ENCODE data around the gene LTBP1. TPM values are rescaled to one million over a fixed set of nuclear protein-coding genes. Genes with fewer than 3 reads are reported as not detected.

The LTBP1 gene
- total RNA-seq, 2 donors from 2014 or later: 0.04 to 0.29 TPM

GRCh38 chr2:33392366-33392765 lies 445.6 kb downstream of the LTBP1 start:
- no peak overlapping the region for H3K27ac Mint-ChIP-seq

DNA sequence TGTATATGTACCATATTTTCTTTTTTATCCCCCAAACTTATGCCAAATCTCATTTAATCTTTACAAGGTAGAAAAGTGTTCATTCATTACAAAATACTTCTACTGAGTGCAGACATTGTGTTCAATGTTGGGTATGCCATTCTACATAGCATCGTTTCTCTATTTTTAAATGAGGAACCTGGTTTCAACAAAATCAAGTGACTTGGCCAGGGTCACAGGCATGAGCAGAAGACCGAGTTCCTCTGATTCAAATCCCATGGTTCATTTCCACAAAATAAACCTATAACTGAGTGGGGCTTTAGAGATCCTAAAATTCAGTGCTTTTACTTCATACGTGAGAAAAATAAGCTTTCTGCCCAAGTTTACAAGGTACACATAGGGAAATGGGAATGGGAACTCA lies 448.3 kb downstream of the LTBP1 start:
- Mint-ChIP-seq H3K27ac (no peak overlapping the region), H3K36me3 (ENCODE audit: low read depth) (no peaks in the 10 kb centered on the region), H3K9me3 (no peaks in the 10 kb centered on the region), H3K4me1 (no peaks in the 10 kb centered on the region), H3K27me3 (peaks cover 4% of the 10 kb centered on the region), H3K4me3 (no peak overlapping the region)
- no peak for ATAC-seq (replicated peaks)

More at GRCh38 chr2:33392366-33392765, 445.6 kb downstream of the LTBP1 start:
- H3K4me1 Mint-ChIP-seq: no peaks in the 10 kb centered on the region
- no peak for ATAC-seq (replicated peaks)
- H3K4me3 Mint-ChIP-seq: no peak overlapping the region
- H3K36me3 Mint-ChIP-seq (ENCODE audit: low read depth): no peaks in the 10 kb centered on the region
- H3K9me3 Mint-ChIP-seq: no peaks in the 10 kb centered on the region
- H3K27me3 Mint-ChIP-seq: peaks cover 9% of the 10 kb centered on the region

- H3K4me3 Mint-ChIP-seq: no peak overlapping the region
- ATAC-seq (replicated peaks): peak; percentile 21
- no peak overlapping the region for H3K27ac Mint-ChIP-seq
- H3K9me3 Mint-ChIP-seq: no peaks in the 10 kb centered on the region
- no peaks in the 10 kb centered on the region for H3K4me1 Mint-ChIP-seq
- H3K27me3 Mint-ChIP-seq: peaks cover 4% of the 10 kb centered on the region
- H3K36me3 Mint-ChIP-seq (ENCODE audit: low read depth): no peaks in the 10 kb centered on the region
Measured at GRCh38 chr2:33395655-33396249, 449.0 kb downstream of the LTBP1 start.

GRCh38 chr2:33404321-33404720 lies 457.6 kb downstream of the LTBP1 start:
- Mint-ChIP-seq H3K36me3 (ENCODE audit: low read depth) (no peaks in the 10 kb centered on the region), H3K4me3 (no peak overlapping the region), H3K27ac (no peak overlapping the region), H3K27me3 (peaks cover 3% of the 10 kb centered on the region), H3K9me3 (peaks cover 4% of the 10 kb centered on the region), H3K4me1 (no peaks in the 10 kb centered on the region)
- ATAC-seq (replicated peaks): no peak

GRCh38 chr2:33406622-33407021 lies 459.9 kb downstream of the LTBP1 start:
- Mint-ChIP-seq H3K9me3 (peaks cover 4% of the 10 kb centered on the region), H3K27me3 (peaks cover 3% of the 10 kb centered on the region), H3K27ac (no peak overlapping the region), H3K4me1 (no peaks in the 10 kb centered on the region), H3K4me3 (no peak overlapping the region), H3K36me3 (ENCODE audit: low read depth) (no peaks in the 10 kb centered on the region)
- ATAC-seq (replicated peaks): no peak

- Mint-ChIP-seq H3K27me3 (peaks cover 3% of the 10 kb centered on the region), H3K27ac (no peak overlapping the region), H3K4me1 (no peaks in the 10 kb centered on the region), H3K36me3 (ENCODE audit: low read depth) (no peaks in the 10 kb centered on the region), H3K9me3 (peaks cover 4% of the 10 kb centered on the region), H3K4me3 (no peak overlapping the region)
- ATAC-seq (replicated peaks): no peak
Measured at GRCh38 chr2:33408109-33408508, 461.4 kb downstream of the LTBP1 start.

DNA sequence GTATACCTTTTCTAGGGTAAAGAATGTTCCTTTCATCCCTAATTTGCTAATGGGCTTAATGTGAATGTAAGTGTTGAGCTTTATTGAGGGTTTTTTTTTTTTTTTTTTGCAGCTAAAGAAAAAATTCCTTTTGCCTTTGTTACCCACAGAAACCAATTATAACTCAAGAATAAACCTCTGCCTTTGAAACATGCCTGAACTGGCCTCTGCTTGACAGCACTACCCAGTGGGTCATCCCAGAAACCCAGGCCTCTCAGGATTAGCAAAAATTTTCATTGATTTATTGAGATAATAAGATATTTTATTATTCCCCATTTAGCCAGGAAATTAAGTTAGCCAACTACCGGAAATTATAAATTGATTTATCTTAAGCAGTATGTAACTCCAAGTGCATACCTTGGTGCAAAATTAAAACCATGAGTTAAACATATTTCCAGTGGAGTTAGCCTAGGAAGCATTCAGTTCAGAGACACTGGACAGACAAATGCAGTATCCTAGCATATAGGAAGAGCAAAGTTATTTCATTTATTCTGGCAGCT lies 462.7 kb downstream of the LTBP1 start:
- H3K27me3 Mint-ChIP-seq: peaks cover 8% of the 10 kb centered on the region
- no peak for ATAC-seq (replicated peaks)
- no peaks in the 10 kb centered on the region for H3K36me3 Mint-ChIP-seq (ENCODE audit: low read depth)
- no peak overlapping the region for H3K4me3 Mint-ChIP-seq
- H3K9me3 Mint-ChIP-seq: peaks cover 4% of the 10 kb centered on the region
- no peaks in the 10 kb centered on the region for H3K4me1 Mint-ChIP-seq
- H3K27ac Mint-ChIP-seq: no peak overlapping the region

GRCh38 chr2:33411765-33412164 lies 465.0 kb downstream of the LTBP1 start:
- Mint-ChIP-seq H3K4me3 (no peak overlapping the region), H3K9me3 (peaks cover 4% of the 10 kb centered on the region), H3K27me3 (peaks cover 9% of the 10 kb centered on the region), H3K27ac (no peak overlapping the region), H3K4me1 (no peaks in the 10 kb centered on the region), H3K36me3 (ENCODE audit: low read depth) (no peaks in the 10 kb centered on the region)
- ATAC-seq (replicated peaks): no peak

DNA sequence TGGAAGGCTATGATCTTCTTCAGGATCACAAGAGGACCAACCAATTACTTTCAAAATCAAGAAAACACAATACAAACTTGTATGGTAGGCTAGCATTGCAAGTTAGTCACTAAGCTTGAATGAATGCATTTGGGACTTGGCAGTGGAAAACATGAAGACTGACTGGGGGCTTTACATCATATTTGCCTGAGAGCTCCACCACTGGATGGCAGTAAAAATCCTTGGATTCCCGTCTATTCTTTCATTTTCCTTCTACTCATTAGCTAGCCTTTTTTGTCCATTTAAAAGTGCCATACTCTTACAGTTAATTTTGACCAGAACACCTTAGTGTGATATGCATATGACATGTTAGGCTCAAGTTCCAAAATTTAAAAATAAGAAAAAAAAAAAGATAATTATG lies 466.2 kb downstream of the LTBP1 start:
- Mint-ChIP-seq H3K27me3 (peaks cover 12% of the 10 kb centered on the region), H3K36me3 (ENCODE audit: low read depth) (no peaks in the 10 kb centered on the region), H3K9me3 (peaks cover 2% of the 10 kb centered on the region), H3K4me3 (no peak overlapping the region), H3K4me1 (no peaks in the 10 kb centered on the region), H3K27ac (no peak overlapping the region)
- ATAC-seq (replicated peaks): no peak

GRCh38 chr2:33419581-33420200 lies 472.9 kb downstream of the LTBP1 start:
- no peaks in the 10 kb centered on the region for H3K36me3 Mint-ChIP-seq (ENCODE audit: low read depth)
- no peaks in the 10 kb centered on the region for H3K9me3 Mint-ChIP-seq
- peaks cover 22% of the 10 kb centered on the region for H3K27me3 Mint-ChIP-seq
- no peak for ATAC-seq (replicated peaks)
- no peak overlapping the region for H3K4me3 Mint-ChIP-seq
- no peaks in the 10 kb centered on the region for H3K4me1 Mint-ChIP-seq
- H3K27ac Mint-ChIP-seq: no peak overlapping the region

- no peaks in the 10 kb centered on the region for H3K9me3 Mint-ChIP-seq
- H3K4me1 Mint-ChIP-seq: no peaks in the 10 kb centered on the region
- H3K36me3 Mint-ChIP-seq (ENCODE audit: low read depth): no peaks in the 10 kb centered on the region
- ATAC-seq (replicated peaks): no peak
- H3K27me3 Mint-ChIP-seq: peaks cover 22% of the 10 kb centered on the region
- H3K4me3 Mint-ChIP-seq: no peak overlapping the region
- no peak overlapping the region for H3K27ac Mint-ChIP-seq
Measured at GRCh38 chr2:33420726-33421125, 474.0 kb downstream of the LTBP1 start.

DNA sequence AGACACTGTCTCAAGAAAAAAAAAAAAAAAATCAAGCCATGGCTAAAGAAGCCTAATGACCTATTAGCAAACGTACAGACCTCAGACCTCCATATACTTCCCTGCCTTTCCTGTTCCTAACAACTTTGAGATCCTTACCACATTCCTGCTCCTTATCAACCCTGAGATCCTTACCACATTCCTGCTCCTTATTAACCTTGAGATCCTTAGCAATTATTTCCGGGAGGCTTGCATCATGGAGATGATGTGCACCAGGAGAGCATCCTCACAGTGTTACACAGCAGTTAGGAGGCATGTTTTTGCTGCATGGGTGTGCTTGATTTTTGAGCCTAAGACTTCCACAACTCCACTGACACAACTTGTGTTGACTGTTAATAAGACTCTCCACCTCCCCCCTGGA lies 475.1 kb downstream of the LTBP1 start:
- H3K9me3 Mint-ChIP-seq: no peaks in the 10 kb centered on the region
- H3K36me3 Mint-ChIP-seq (ENCODE audit: low read depth): no peaks in the 10 kb centered on the region
- no peak overlapping the region for H3K4me3 Mint-ChIP-seq
- H3K27ac Mint-ChIP-seq: no peak overlapping the region
- H3K27me3 Mint-ChIP-seq: peaks cover 20% of the 10 kb centered on the region
- ATAC-seq (replicated peaks): no peak
- no peaks in the 10 kb centered on the region for H3K4me1 Mint-ChIP-seq

DNA sequence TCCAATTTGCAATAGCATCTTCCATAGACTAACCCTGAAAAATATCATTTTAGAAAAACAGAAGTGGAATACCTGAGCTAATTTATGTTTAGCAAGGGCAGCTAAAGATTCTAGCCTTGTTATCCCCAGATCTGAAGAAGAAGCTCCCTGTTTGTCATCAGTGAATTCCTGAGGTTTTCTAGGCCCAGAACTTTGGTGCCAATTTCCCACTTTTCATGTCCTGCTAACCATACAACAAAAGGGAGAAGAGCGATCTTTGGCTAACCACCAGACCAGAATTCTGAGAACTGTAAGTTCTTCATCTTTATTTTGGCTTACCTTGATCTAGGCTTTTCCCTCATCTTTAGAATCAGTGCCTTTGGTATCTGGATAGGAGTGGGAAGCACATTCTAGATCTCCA lies 478.4 kb downstream of the LTBP1 start:
- H3K36me3 Mint-ChIP-seq (ENCODE audit: low read depth): no peaks in the 10 kb centered on the region
- ATAC-seq (replicated peaks): no peak
- H3K27ac Mint-ChIP-seq: no peak overlapping the region
- H3K9me3 Mint-ChIP-seq: no peaks in the 10 kb centered on the region
- H3K4me3 Mint-ChIP-seq: no peak overlapping the region
- H3K27me3 Mint-ChIP-seq: peaks cover 9% of the 10 kb centered on the region
- no peaks in the 10 kb centered on the region for H3K4me1 Mint-ChIP-seq

GRCh38 chr2:33425586-33426031 lies 478.9 kb downstream of the LTBP1 start:
- H3K4me1 Mint-ChIP-seq: no peaks in the 10 kb centered on the region
- ATAC-seq (replicated peaks): no peak
- H3K4me3 Mint-ChIP-seq: no peak overlapping the region
- H3K27ac Mint-ChIP-seq: no peak overlapping the region
- H3K27me3 Mint-ChIP-seq: peaks cover 6% of the 10 kb centered on the region
- no peaks in the 10 kb centered on the region for H3K36me3 Mint-ChIP-seq (ENCODE audit: low read depth)
- no peaks in the 10 kb centered on the region for H3K9me3 Mint-ChIP-seq

- Mint-ChIP-seq H3K9me3 (no peaks in the 10 kb centered on the region), H3K4me1 (no peaks in the 10 kb centered on the region), H3K27ac (no peak overlapping the region), H3K27me3 (no peaks in the 10 kb centered on the region), H3K36me3 (ENCODE audit: low read depth) (no peaks in the 10 kb centered on the region), H3K4me3 (no peak overlapping the region)
- no peak for ATAC-seq (replicated peaks)
Measured at GRCh38 chr2:33426666-33427231, 480.0 kb downstream of the LTBP1 start.

Data from activated T-helper 17 cell treated with anti-CD3 and anti-CD28 coated beads, Interleukin-2, amount 50 U/mL, for 72 hours (primary cell).